ENCODE measurements around the gene TOR3A. TPM values are rescaled to one million over a fixed set of nuclear protein-coding genes. Genes with fewer than 3 reads are reported as not detected.

TOR3A gene
- total RNA-seq, 2 experiments from 2014 or later, result 43.9 to 46.6 TPM

DNA sequence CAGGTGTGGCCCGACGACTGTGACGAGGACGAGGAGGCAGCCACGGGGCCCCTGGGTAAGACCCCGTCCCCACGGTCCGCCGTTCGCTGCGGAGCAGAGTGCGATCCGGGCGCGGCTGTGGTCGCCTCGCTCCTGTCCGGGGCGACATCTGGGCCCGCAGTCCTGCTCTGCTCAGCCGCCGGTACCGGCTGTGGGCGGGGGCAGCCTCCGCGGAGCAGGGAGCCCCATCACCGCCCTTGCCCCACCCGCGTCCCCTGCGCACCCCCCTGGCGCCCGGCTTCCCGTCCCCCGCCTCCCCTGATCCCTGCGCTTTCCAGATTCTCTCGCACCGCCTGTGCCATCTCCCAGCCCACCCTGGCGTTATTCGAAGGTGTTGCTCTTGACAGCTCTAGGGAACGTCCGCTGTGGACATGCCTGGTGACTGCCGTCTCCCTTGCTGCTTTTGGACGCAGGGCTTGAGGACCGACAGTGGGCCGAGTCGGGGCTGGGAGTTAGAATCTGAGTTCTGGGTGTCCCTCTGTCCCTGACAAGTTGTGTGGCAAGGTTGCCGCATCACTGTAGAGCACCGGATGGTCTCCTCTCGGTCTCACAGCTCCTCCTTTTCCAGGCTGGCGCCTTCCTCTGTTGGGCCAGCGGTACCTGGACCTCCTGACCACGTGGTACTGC, 596 bp downstream of the TOR3A start:
- DNase-seq, result peak; percentile 32
- Mint-ChIP-seq H3K27ac (peak overlapping the region; percentile 95), H3K36me3 (ENCODE audit: low read depth) (peaks cover 17% of the 10 kb centered on the region), H3K4me3 (peak overlapping the region; percentile 96), H3K27me3 (no peaks in the 10 kb centered on the region), H3K4me1 (peaks cover 38% of the 10 kb centered on the region), H3K9me3 (no peaks in the 10 kb centered on the region)
- CTCF ChIA-PET, result interaction anchor here (0.9 to 2.1 kb wide), 4 partner anchors 10 to 732 kb away, joined by 3 to 8 read pairs (median 5); no protein-coding TSS in a partner anchor
- POLR2A ChIA-PET, result interaction anchor here (0.5 kb wide), 2 partner anchors 18 to 46 kb away, joined by 5 to 11 read pairs; no protein-coding TSS in a partner anchor

DNA sequence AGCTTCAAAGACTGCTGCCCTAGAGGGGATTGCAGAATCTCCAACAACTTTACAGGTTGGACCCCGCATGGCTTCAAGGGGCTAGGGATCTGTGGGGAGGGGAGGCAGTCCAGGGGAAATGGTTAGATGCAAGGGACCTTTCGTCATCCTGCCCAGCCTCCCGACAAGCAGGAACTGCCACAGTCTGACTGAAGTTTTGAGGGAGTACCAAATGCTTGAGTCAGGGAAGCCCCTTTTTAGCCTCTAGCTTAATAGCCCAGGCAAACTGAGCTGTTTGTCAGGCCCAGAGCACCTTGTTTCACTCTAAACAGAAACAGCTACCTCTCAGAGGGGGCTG, 1.1 kb downstream of the TOR3A start:
- ChIA-PET POLR2A (interaction anchor here (0.5 kb wide), 1 partner anchor 18 kb away, joined by 11 read pairs; no protein-coding TSS in a partner anchor), CTCF (interaction anchor here (0.6 to 2.1 kb wide), 5 partner anchors 9 to 732 kb away, joined by 3 to 8 read pairs (median 4); no protein-coding TSS in a partner anchor)
- H3K9me3 Mint-ChIP-seq, result no peaks in the 10 kb centered on the region
- DNase-seq, result peak; percentile 31
- peaks cover 38% of the 10 kb centered on the region for H3K4me1 Mint-ChIP-seq
- H3K4me3 Mint-ChIP-seq, result peak overlapping the region; percentile 96
- no peaks in the 10 kb centered on the region for H3K27me3 Mint-ChIP-seq
- peak overlapping the region; percentile 95 for H3K27ac Mint-ChIP-seq
- peaks cover 17% of the 10 kb centered on the region for H3K36me3 Mint-ChIP-seq (ENCODE audit: low read depth)

DNA sequence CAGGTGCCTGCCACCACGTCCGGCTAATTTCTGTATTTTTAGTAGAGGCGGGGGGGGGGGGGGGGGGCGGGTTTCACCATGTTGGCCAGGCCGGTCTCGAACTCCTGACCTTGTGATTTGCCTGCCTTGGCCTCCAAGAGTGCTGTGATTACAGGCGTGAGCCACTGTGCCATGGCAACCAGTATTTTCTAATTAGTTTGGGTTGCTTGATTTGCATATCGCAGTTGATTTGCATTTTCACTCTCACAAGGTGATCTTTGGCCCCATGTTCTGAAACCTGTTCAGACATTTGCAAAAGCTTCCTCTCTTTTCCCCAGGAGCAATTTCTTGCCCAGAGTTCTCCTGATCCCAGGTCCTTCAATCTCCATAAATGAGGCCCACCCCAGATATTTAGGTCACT, 1.7 kb downstream of the TOR3A start:
- DNase-seq, result no peak
- Mint-ChIP-seq H3K9me3 (no peaks in the 10 kb centered on the region), H3K27me3 (no peaks in the 10 kb centered on the region), H3K4me3 (peak overlapping the region; percentile 96), H3K4me1 (peaks cover 38% of the 10 kb centered on the region), H3K27ac (peak overlapping the region; percentile 95), H3K36me3 (ENCODE audit: low read depth) (peaks cover 18% of the 10 kb centered on the region)
- CTCF ChIA-PET, result interaction anchor here (0.6 to 1.8 kb wide), 2 partner anchors 9 to 14 kb away, joined by 3 to 8 read pairs; no protein-coding TSS in a partner anchor
- POLR2A ChIA-PET, result no interaction called here

DNA sequence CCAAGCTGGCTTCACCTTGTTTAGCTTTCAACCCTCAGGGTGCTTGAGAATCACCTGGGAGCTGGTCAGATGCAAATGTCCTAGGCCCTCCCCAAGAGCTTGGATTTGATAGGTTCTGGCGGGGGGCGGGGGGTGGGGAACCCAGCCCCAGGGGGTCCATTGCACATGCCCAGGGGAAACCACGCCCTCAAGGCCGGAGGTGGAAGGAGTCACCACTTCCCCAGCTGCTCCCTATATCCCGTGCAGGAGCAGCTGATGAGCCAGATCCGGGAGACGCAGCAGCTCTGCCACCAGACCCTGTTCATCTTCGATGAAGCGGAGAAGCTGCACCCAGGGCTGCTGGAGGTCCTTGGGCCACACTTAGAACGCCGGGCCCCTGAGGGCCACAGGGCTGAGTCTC, 5.8 kb downstream of the TOR3A start:
- H3K27me3 Mint-ChIP-seq, result no peaks in the 10 kb centered on the region
- peaks cover 18% of the 10 kb centered on the region for H3K4me1 Mint-ChIP-seq
- DNase-seq, result no peak
- H3K9me3 Mint-ChIP-seq, result no peaks in the 10 kb centered on the region
- H3K4me3 Mint-ChIP-seq, result no peak overlapping the region
- POLR2A ChIA-PET, result no interaction called here
- CTCF ChIA-PET, result interaction anchor here (0.6 to 1.7 kb wide), 6 partner anchors 24 to 722 kb away, joined by 3 to 5 read pairs (median 3); no protein-coding TSS in a partner anchor
- peaks cover 28% of the 10 kb centered on the region for H3K36me3 Mint-ChIP-seq (ENCODE audit: low read depth)
- H3K27ac Mint-ChIP-seq, result no peak overlapping the region

DNA sequence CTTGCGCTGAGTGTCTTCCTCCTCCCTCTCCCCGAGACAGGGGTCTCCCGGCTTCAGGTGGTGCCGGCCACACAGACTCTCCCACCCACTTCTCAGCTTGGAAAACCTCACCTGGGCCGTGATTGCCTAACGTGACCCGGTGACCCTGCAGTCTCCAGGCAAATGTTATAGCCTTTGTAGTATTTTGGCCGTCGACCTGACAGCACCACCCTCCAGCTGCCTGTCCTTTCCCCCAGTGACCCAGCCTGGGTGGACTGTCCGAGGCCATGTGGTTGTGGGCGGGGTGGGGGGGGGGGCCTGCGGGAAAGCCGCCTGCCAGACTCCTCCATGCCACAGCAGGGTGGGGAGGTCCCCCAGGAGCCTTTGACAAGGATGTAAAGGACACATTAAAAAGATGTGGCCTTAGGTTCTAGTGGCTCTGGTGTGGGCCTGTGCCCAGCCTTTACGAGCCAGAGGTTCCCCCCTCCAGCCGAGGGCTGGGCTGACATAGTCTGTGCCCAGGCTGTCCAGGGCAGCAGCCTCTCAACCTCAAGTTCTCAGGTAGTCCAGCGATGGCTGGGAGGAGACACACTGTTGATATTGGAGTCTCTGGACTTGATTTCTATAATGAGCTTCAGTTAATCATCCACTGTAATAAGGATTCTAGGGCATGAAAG, 8.1 kb downstream of the TOR3A start:
- Mint-ChIP-seq H3K27me3 (no peaks in the 10 kb centered on the region), H3K9me3 (no peaks in the 10 kb centered on the region), H3K4me3 (no peak overlapping the region), H3K4me1 (peaks cover 6% of the 10 kb centered on the region), H3K36me3 (ENCODE audit: low read depth) (peaks cover 40% of the 10 kb centered on the region), H3K27ac (no peak overlapping the region)
- no peak for DNase-seq
- POLR2A ChIA-PET, result no interaction called here
- CTCF ChIA-PET, result interaction anchor here (0.7 to 2.8 kb wide), 3 partner anchors 9 to 36 kb away, joined by 3 to 9 read pairs (median 5); partner anchors contain the start of gene TOR3A

DNA sequence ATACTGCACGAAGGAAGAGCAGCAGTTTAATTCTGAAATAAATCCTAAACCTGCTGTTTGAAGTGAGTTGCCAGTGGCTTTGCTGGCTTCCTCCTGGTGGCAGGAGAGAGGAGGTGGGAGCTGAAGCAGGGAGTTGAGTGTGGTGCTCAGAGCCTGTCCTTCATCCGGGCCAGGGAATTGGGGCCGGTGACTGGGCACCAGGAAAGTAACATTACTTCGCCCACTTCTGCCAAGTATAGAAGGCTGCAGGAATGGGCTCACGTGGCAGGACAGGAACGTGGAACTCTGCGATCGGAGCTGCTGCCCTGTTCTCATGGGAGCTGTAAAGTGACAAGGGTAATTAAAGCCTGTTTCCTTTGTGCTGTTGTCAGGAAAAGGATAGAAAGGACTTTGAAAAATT, 8.7 kb downstream of the TOR3A start:
- POLR2A ChIA-PET, result no interaction called here
- no peak overlapping the region for H3K4me3 Mint-ChIP-seq
- H3K36me3 Mint-ChIP-seq (ENCODE audit: low read depth), result peaks cover 39% of the 10 kb centered on the region
- no peak overlapping the region for H3K27ac Mint-ChIP-seq
- no peaks in the 10 kb centered on the region for H3K27me3 Mint-ChIP-seq
- CTCF ChIA-PET, result interaction anchor here (0.7 to 2.8 kb wide), 3 partner anchors 9 to 36 kb away, joined by 3 to 9 read pairs (median 5); partner anchors contain the start of gene TOR3A
- DNase-seq, result no peak
- peaks cover 3% of the 10 kb centered on the region for H3K4me1 Mint-ChIP-seq
- H3K9me3 Mint-ChIP-seq, result no peaks in the 10 kb centered on the region

DNA sequence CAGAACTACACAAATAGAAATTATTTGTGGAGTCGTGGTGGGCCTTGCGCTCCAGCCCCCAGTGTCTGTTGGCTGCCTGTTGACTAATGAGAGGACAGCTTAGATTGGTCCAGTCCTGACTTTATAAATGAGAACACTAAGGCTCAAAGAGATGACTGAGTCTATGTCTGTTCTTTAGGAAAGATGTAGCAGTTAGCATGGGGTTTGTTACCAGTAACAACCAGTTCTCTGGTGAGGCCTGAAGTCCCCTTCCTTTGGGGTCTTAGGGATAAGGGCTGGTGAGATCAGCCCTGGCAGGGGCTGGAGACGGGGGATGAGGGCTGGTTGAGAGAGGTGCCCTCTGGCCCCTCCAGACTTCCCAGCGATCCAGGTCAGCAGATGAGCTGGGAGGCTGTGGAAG, 9.1 kb downstream of the TOR3A start:
- H3K4me3 Mint-ChIP-seq, result no peak overlapping the region
- ChIA-PET CTCF (interaction anchor here (0.7 to 2.8 kb wide), 4 partner anchors 8 to 35 kb away, joined by 3 to 9 read pairs (median 6); partner anchors contain the start of gene TOR3A), POLR2A (no interaction called here)
- H3K27ac Mint-ChIP-seq, result no peak overlapping the region
- peaks cover 40% of the 10 kb centered on the region for H3K36me3 Mint-ChIP-seq (ENCODE audit: low read depth)
- H3K9me3 Mint-ChIP-seq, result no peaks in the 10 kb centered on the region
- H3K4me1 Mint-ChIP-seq, result peaks cover 3% of the 10 kb centered on the region
- H3K27me3 Mint-ChIP-seq, result no peaks in the 10 kb centered on the region
- DNase-seq, result no peak

DNA sequence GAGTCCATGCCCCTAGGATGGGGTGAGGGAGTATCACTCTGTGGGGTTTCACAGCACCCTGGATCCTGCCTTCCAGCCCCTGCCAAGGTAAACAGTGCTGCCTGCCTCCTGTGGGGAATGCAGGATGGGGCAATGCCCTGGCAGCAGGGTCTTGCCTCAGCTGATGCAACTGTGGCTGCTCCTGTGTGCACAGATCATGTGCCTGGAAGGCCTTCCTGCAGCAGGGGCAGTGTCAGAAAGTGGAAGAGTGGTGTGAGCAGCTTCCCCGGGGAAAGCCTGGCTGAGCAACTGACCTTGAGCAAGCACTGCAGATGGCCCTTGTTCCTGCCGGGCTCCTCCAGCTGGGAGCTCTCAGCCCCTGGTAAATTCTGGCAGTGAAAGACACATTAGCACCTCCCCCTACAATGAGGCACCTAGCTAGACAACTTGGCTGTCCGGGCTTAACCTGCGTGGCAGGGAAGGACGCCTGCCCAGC, 9.9 kb downstream of the TOR3A start:
- H3K9me3 Mint-ChIP-seq, result no peaks in the 10 kb centered on the region
- H3K36me3 Mint-ChIP-seq (ENCODE audit: low read depth), result peaks cover 43% of the 10 kb centered on the region
- no peak for DNase-seq
- H3K4me1 Mint-ChIP-seq, result peaks cover 1% of the 10 kb centered on the region
- H3K27me3 Mint-ChIP-seq, result no peaks in the 10 kb centered on the region
- no peak overlapping the region for H3K4me3 Mint-ChIP-seq
- CTCF ChIA-PET, result interaction anchor here (1.8 to 2.8 kb wide), 3 partner anchors 9 to 35 kb away, joined by 5 to 9 read pairs (median 8); no protein-coding TSS in a partner anchor
- POLR2A ChIA-PET, result no interaction called here
- no peak overlapping the region for H3K27ac Mint-ChIP-seq

DNA sequence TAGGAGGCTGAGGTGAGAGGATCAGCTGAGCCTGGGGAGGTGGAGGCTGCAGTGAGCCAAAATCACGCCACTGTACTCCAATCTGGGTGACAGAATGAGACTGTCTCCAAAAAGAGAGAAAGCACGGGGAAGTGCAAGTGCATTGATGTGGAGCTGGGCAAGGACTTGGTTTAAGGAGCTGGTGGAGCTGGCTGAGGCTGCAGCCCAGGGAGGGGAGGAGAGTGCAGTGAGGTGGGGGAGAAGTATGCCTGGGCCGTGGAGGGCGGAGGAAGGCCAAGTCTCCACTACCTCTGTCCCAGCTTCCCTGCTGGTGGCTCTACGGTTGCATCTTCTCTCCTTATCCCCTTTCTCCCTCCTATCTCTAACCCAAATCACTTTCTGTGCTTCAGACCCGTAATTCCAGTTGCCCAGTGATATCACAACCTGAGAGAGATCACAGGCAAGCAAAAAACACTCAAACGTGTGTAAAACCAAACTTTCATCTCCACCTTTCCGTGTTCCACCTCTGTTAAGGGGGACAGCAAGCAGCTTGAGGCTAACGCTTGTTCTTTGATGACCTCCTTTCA, 11.1 kb downstream of the TOR3A start:
- H3K27me3 Mint-ChIP-seq, result no peaks in the 10 kb centered on the region
- H3K4me3 Mint-ChIP-seq, result no peak overlapping the region
- peaks cover 49% of the 10 kb centered on the region for H3K36me3 Mint-ChIP-seq (ENCODE audit: low read depth)
- DNase-seq, result no peak
- H3K9me3 Mint-ChIP-seq, result no peaks in the 10 kb centered on the region
- H3K4me1 Mint-ChIP-seq, result no peaks in the 10 kb centered on the region
- CTCF ChIA-PET, result interaction anchor here (1.1 to 2.8 kb wide), 3 partner anchors 10 to 272 kb away, joined by 3 to 9 read pairs (median 8); no protein-coding TSS in a partner anchor
- H3K27ac Mint-ChIP-seq, result no peak overlapping the region
- POLR2A ChIA-PET, result no interaction called here

DNA sequence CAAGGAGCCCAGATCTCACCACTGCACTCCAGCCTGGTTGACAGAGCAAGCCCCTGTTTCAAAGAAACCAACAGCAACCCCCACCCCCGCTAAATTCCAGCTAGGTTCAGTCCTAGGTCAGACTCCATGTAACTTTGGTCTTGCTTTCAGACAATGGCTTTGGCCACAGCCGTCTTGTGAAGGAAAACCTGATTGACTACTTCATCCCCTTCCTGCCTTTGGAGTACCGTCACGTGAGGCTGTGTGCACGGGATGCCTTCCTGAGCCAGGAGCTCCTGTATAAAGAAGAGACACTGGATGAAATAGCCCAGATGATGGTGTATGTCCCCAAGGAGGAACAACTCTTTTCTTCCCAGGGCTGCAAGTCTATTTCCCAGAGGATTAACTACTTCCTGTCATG, 12.9 kb downstream of the TOR3A start:
- no peaks in the 10 kb centered on the region for H3K27me3 Mint-ChIP-seq
- ChIA-PET POLR2A (no interaction called here), CTCF (interaction anchor here (1.0 kb wide), 1 partner anchor 553 kb away, joined by 3 read pairs; no protein-coding TSS in a partner anchor)
- no peaks in the 10 kb centered on the region for H3K9me3 Mint-ChIP-seq
- H3K27ac Mint-ChIP-seq, result no peak overlapping the region
- H3K4me3 Mint-ChIP-seq, result no peak overlapping the region
- peaks cover 39% of the 10 kb centered on the region for H3K36me3 Mint-ChIP-seq (ENCODE audit: low read depth)
- no peaks in the 10 kb centered on the region for H3K4me1 Mint-ChIP-seq
- DNase-seq, result no peak

DNA sequence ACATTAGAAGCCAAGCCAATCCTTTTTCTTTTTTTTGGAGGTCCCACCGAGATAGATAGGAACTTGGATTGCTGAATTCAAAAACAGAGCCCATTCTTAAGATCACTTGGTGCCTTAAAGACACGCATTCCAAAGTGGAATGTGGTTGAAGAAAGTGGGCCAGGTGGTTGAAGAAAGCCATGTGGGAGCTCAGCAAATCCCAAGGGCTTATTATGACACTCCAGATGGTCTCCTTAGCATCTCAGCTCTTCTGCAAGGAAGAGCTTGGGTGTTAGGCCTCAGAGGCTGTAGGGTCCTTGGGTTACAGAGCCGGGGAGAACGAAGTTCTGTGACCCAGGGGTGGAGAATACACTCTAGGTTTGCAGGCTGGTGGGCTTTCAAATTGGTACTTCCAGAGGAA, 13.5 kb downstream of the TOR3A start:
- no peak overlapping the region for H3K27ac Mint-ChIP-seq
- ChIA-PET POLR2A (no interaction called here), CTCF (no interaction called here)
- no peak overlapping the region for H3K4me3 Mint-ChIP-seq
- DNase-seq, result no peak
- H3K36me3 Mint-ChIP-seq (ENCODE audit: low read depth), result peaks cover 37% of the 10 kb centered on the region
- no peaks in the 10 kb centered on the region for H3K27me3 Mint-ChIP-seq
- no peaks in the 10 kb centered on the region for H3K9me3 Mint-ChIP-seq
- H3K4me1 Mint-ChIP-seq, result no peaks in the 10 kb centered on the region

DNA sequence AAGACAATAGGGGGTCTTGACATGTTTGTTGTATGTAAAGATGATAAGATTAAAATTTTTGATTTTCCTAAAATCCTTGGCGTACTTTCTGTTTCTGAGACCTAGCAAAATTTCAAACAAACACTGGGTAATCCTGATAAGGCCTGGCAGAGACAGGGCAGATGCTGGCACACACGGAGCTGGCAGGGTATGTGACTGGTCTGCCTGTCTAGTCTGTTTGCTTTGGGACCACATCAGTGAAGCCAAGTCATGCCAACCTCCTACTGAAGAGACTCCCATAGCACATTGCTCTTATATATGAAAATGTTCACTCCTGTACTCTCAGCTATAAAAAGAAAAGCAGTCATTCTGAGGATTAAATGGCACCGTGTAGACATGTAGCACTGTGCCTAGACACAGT, 14.1 kb downstream of the TOR3A start:
- Mint-ChIP-seq H3K9me3 (no peaks in the 10 kb centered on the region), H3K36me3 (ENCODE audit: low read depth) (peaks cover 37% of the 10 kb centered on the region), H3K4me1 (no peaks in the 10 kb centered on the region), H3K27me3 (no peaks in the 10 kb centered on the region), H3K4me3 (no peak overlapping the region), H3K27ac (no peak overlapping the region)
- CTCF ChIA-PET, result no interaction called here
- POLR2A ChIA-PET, result no interaction called here
- no peak for DNase-seq

DNA sequence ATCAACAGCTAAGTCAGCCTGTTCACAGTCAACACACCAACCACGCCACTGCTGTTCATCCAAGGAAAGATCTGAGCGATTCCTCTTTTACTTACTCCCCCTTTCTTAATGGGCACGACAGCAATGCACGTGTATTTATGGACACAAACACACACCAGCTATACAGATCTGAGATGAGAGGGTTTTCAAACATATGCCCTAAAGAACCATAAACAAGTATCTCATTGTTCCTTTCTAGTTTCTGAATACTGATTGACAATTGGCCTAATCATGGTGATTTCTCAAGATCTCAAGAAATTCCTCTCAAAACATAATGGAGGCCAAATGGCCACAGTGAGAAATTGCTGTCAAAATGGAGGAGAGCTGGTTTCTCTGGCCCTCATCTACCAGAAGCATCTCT, 18.0 kb downstream of the TOR3A start:
- ChIA-PET CTCF (no interaction called here), POLR2A (interaction anchor here (0.5 kb wide), 1 partner anchor 97 kb away, joined by 5 read pairs; no protein-coding TSS in a partner anchor)
- H3K27me3 Mint-ChIP-seq, result no peaks in the 10 kb centered on the region
- H3K4me1 Mint-ChIP-seq, result no peaks in the 10 kb centered on the region
- no peak overlapping the region for H3K27ac Mint-ChIP-seq
- H3K9me3 Mint-ChIP-seq, result no peaks in the 10 kb centered on the region
- DNase-seq, result no peak
- H3K36me3 Mint-ChIP-seq (ENCODE audit: low read depth), result peaks cover 18% of the 10 kb centered on the region
- no peak overlapping the region for H3K4me3 Mint-ChIP-seq
